ENCODE measurements around the gene SNAPC5. TPM values are rescaled to one million over a fixed set of nuclear protein-coding genes. Genes with fewer than 3 reads are reported as not detected.

SNAPC5 gene
- total RNA-seq, 1 experiment from 2014 or later, result 24.6 TPM

DNA sequence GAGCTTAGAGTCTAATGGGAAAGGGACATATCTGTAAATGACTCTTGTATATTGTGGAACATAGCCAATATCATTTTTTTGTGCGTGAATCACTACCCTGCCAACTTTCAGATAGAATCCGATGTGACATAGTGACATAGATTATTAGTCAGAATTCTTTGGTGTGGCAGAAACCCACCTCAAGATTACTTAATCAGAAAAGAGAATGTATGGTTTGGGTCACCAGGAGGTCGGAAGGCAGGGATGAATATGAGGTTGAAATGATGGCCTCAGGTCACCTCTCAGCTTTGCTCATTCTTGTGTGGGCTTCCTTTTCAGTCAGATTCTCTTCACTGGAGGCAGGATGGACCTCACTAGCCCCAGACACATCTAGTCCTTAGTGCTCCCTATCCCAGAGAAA is 41.4 kb downstream of the SNAPC5 start:
- no peak for DNase-seq (ENCODE audit: unreplicated experiment)
- ChIA-PET CTCF (interaction anchor here (0.7 kb wide), 1 partner anchor 599 kb away, joined by 3 read pairs; no protein-coding TSS in a partner anchor), POLR2A (interaction anchor here (1.4 kb wide), 1 partner anchor 49 kb away, joined by 4 read pairs; the partner anchor contains the start of gene ZWILCH)
- no TSS peak for BruUV-seq (replicated peaks)
- no peak overlapping the region for H3K4me3 Mint-ChIP-seq (ENCODE audit: unreplicated experiment)
- peaks cover 17% of the 10 kb centered on the region for H3K4me1 Mint-ChIP-seq (ENCODE audit: insufficient read depth, unreplicated experiment)
- TF ChIP-seq CTCF (IDR thresholded peaks at IDR 0.05; ENCODE audit: unreplicated experiment), result no peak
- H3K36me3 Mint-ChIP-seq (ENCODE audit: insufficient read depth, unreplicated experiment), result peaks cover 21% of the 10 kb centered on the region
- no peaks in the 10 kb centered on the region for H3K9me3 Mint-ChIP-seq (ENCODE audit: unreplicated experiment)
- intact Hi-C loops (cut with micrococcal nuclease), result no loop called here
- H3K27ac Mint-ChIP-seq (ENCODE audit: low read depth, unreplicated experiment), result no peak overlapping the region
- no peaks in the 10 kb centered on the region for H3K27me3 Mint-ChIP-seq (ENCODE audit: insufficient read depth, unreplicated experiment)

DNA sequence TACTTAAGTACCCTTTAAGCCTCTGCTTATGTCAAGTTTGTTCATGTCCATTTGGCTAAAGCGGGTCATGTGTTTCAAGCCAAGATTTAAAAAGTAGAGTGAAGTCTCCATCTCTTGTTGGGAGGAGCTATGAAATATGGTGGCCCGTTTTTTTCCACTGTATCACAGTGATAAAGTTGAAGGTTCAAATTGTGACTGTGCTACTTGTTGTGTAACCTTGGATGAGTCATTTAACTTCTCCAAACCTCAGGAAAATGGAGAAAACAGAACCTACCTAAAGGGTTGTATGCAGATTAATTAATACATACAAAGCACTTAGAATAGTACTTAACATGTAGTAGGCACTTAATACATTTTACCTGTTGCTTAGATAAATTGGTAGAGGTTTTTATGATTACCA is 43.4 kb downstream of the SNAPC5 start:
- Mint-ChIP-seq H3K4me3 (ENCODE audit: unreplicated experiment) (no peak overlapping the region), H3K9me3 (ENCODE audit: unreplicated experiment) (no peaks in the 10 kb centered on the region), H3K4me1 (ENCODE audit: insufficient read depth, unreplicated experiment) (no peaks in the 10 kb centered on the region), H3K27me3 (ENCODE audit: insufficient read depth, unreplicated experiment) (no peaks in the 10 kb centered on the region), H3K36me3 (ENCODE audit: insufficient read depth, unreplicated experiment) (peaks cover 21% of the 10 kb centered on the region), H3K27ac (ENCODE audit: low read depth, unreplicated experiment) (peak overlapping the region; percentile 55)
- peak; percentile 37 for DNase-seq (ENCODE audit: unreplicated experiment)
- BruUV-seq (replicated peaks), result no TSS peak
- no peak for TF ChIP-seq CTCF (IDR thresholded peaks at IDR 0.05; ENCODE audit: unreplicated experiment)
- intact Hi-C loops (cut with micrococcal nuclease), result no loop called here
- POLR2A ChIA-PET, result interaction anchor here (1.1 kb wide), 1 partner anchor 68 kb away, joined by 3 read pairs; no protein-coding TSS in a partner anchor
- CTCF ChIA-PET, result no interaction called here

DNA sequence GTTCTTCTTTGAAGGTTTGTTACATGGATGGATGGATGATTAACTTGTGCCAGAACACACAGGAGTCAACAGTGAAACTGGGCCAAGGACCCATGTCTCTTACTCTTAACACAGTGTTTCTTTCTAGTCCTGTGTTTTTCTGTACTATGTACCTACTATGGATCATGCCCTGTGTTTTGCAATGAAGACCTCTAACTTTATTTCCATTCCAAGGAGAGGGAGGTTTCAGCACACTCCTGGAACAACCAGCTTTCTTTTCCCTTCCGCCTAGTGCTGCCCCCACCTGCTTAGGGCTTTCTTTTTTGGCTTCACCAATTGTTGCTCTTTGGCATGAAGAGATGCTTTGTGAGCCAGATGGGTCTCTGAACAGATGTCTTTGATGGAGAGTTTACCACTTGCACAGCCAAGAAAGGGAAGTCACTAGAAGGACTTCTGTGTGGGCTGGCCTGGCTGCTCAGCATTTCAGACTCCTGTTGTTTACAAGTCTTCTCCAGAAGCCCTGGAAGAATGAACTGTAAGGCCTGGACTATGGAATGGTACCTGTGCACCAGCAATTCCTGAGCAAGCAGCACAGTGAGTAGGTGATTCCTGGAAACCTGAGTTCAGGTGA is 44.5 kb downstream of the SNAPC5 start:
- no TSS peak for BruUV-seq (replicated peaks)
- no peak for TF ChIP-seq CTCF (IDR thresholded peaks at IDR 0.05; ENCODE audit: unreplicated experiment)
- H3K27ac Mint-ChIP-seq (ENCODE audit: low read depth, unreplicated experiment), result peak overlapping the region; percentile 55
- no peaks in the 10 kb centered on the region for H3K4me1 Mint-ChIP-seq (ENCODE audit: insufficient read depth, unreplicated experiment)
- intact Hi-C loops (cut with micrococcal nuclease), result no loop called here
- H3K36me3 Mint-ChIP-seq (ENCODE audit: insufficient read depth, unreplicated experiment), result peaks cover 28% of the 10 kb centered on the region
- ChIA-PET POLR2A (interaction anchor here (1.0 kb wide), 1 partner anchor 8 kb away, joined by 3 read pairs; no protein-coding TSS in a partner anchor), CTCF (interaction anchor here (0.8 kb wide), 1 partner anchor 1118 kb away, joined by 4 read pairs; no protein-coding TSS in a partner anchor)
- no peak overlapping the region for H3K4me3 Mint-ChIP-seq (ENCODE audit: unreplicated experiment)
- no peak for DNase-seq (ENCODE audit: unreplicated experiment)
- no peaks in the 10 kb centered on the region for H3K27me3 Mint-ChIP-seq (ENCODE audit: insufficient read depth, unreplicated experiment)
- H3K9me3 Mint-ChIP-seq (ENCODE audit: unreplicated experiment), result no peaks in the 10 kb centered on the region

- DNase-seq (ENCODE audit: unreplicated experiment), result no peak
- TF ChIP-seq CTCF (IDR thresholded peaks at IDR 0.05; ENCODE audit: unreplicated experiment), result no peak
- BruUV-seq (replicated peaks), result no TSS peak
- H3K4me3 Mint-ChIP-seq (ENCODE audit: unreplicated experiment), result no peak overlapping the region
- no peaks in the 10 kb centered on the region for H3K9me3 Mint-ChIP-seq (ENCODE audit: unreplicated experiment)
- POLR2A ChIA-PET, result interaction anchor here (1.0 kb wide), 1 partner anchor 9 kb away, joined by 3 read pairs; no protein-coding TSS in a partner anchor
- peaks cover 35% of the 10 kb centered on the region for H3K36me3 Mint-ChIP-seq (ENCODE audit: insufficient read depth, unreplicated experiment)
- no peaks in the 10 kb centered on the region for H3K27me3 Mint-ChIP-seq (ENCODE audit: insufficient read depth, unreplicated experiment)
- CTCF ChIA-PET, result interaction anchor here (0.8 kb wide), 1 partner anchor 1117 kb away, joined by 4 read pairs; no protein-coding TSS in a partner anchor
- no peaks in the 10 kb centered on the region for H3K4me1 Mint-ChIP-seq (ENCODE audit: insufficient read depth, unreplicated experiment)
- H3K27ac Mint-ChIP-seq (ENCODE audit: low read depth, unreplicated experiment), result no peak overlapping the region
- intact Hi-C loops (cut with micrococcal nuclease), result no loop called here
Observed at GRCh38 chr15:66452420-66452819, 45.1 kb downstream of the SNAPC5 start.

Small RNA genes within 50 kb of the gene (microRNA-seq; reads per million reads assigned to microRNA genes)
- gene MIR4512, result 0.53 reads per million

Other genes starting within 250 kb of the SNAPC5 start
- gene MEGF11, start 244.0 kb downstream of the SNAPC5 start, total RNA-seq (2022), result 0.09 and 0.39 TPM in 2 replicates
- 35.6 and 42.8 TPM in 2 replicates for gene DIS3L, start 204.2 kb downstream of the SNAPC5 start, total RNA-seq (2022)
- 16.1 and 17.1 TPM in 2 replicates for gene TIPIN, start 141.1 kb downstream of the SNAPC5 start, total RNA-seq (2022)
- gene MAP2K1, start 110.8 kb downstream of the SNAPC5 start, total RNA-seq (2022), result 108 and 115 TPM in 2 replicates
- 5,336 and 5,631 TPM in 2 replicates for gene RPL4, start 7.1 kb upstream of the SNAPC5 start, total RNA-seq (2022)
- gene ZWILCH, start 7.6 kb upstream of the SNAPC5 start, total RNA-seq (2022), result 20.8 and 27.4 TPM in 2 replicates
- not detected in 2 replicates for gene LCTL, start 68.2 kb upstream of the SNAPC5 start, total RNA-seq (2022)
- gene SMAD6, start 204.5 kb upstream of the SNAPC5 start, total RNA-seq (2022), result not detected in 2 replicates

All from MCF 10A (cell line).